SKM-1 (cell line): ENCODE data around the gene ITPR3.
"Not testable (repeated sequence)": the region's sequence is repeated elsewhere in the genome, so short reads cannot be mapped to it uniquely, and the experiment has no call there.

Source experiments
- DNase-seq: peaks from one replicate; lab custom pipeline; 2025; ENCODE audit not compliant: unreplicated experiment; lab: John Stamatoyannopoulos, UW

Gene ITPR3

DNA sequence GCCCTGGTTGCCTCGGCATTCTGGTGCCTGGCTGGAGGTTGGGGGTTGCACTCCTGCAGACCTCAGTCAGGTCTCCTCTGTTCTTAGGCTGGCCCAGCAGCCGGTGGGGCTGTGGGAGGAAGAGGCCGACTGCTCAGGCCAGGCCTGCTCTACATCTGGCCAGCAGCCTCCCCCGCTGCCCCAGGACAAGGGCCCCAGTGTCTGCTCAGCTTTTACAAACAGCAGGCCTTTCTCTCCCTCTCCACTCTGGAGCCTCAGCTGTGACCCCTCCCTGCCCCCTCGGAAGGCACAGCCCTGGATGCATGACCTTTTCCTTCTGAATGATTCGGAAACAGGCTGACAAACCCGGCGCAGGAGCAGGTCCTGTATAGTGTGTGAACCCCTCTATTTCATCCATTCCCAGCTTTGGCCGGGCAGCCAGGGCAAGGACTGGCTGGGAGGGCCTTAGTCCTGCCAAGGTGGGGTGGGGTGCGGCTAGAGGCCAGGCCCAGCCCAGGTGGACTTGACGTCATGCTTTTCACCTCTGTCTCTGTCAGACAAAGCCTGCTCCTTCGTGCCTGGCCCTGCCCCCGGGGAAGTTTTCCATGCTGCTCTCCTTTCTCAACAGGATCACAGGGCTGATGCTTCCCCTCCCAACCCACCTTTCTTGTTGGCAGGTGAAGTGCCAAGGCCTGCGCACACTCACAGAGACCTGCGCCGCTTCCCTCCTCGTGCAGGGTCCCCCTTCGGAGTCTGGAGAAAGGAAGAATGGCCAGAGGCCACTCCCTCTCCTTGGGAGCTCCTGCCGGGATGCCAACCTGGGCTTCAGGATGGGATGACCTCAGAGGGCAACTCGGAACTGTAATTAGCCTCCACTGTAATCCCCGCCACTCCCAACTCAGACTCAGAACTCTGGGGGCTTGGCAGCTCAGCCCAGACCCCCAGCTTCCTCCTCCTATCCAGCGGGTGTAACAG is 10.1 kb upstream of the ITPR3 start:
- no peak for DNase-seq

DNA sequence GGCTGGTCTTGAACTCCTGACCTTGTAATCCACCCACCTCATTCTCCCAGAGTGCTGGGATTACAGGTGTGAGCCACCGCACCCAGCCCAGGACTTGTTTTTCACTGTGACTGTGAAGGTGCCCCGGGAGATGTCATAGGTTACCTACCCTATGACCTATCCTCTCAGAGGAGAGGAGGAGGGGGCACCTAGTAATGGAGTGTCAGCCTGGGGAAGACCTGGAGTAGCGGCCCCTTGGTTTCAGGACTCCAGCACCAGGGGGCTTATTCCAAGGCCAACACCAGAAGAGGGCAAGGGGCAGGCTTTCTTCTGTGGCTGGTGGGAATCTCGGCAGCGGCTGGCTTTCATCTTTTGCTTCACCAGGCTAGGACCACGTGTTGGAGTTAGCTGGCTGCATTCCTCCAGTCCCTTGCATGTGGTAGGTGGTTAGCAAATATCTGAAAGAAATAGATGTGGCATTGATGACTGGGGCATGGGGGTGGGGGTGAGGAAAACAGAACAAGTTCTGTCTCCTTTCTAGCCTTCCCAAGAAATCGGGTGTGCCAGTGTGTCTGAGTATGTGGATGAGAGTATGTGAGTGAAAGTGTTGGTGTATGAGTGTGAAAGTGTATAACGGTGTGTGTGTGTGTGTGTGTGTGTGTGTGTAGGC is 7.9 kb upstream of the ITPR3 start:
- no peak for DNase-seq

DNA sequence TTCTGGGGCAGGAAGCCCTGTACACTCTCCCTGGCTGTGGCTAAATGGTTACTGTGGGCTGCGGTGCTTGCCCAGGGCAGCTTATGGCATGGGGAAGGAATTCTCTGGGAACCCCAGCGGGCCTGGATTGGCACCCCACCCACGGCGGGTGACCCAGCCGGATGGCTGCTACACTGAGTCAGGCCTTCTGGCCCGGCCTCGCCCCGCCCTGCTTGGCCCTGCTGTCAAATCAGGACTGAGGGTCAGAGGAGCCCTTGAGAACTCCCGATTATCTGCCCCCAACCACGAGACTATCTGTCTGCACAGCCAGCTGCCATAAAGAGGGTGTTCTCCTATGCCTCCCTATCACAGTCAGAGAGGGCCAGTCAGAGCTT is 7.3 kb upstream of the ITPR3 start:
- DNase-seq: no peak

DNA sequence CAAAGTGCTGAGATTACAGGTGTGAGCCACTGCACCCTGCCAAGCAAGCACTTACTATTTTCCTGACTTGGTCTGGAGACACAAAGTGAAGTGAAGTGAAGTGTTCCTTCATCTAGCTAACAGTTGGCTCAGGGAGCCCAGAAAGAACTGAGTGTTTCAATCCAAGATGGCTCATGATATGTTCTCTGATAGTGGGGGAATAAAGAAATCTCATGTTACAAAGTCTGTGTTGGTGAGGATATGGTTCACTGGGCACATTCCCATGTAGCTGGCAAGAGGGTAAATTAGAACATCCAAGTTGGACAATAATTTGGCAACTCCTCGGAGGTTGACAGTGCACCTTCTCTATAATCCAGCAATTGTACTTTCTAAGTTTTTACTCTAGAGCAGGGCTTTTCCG is 5.0 kb upstream of the ITPR3 start:
- DNase-seq: no peak

DNA sequence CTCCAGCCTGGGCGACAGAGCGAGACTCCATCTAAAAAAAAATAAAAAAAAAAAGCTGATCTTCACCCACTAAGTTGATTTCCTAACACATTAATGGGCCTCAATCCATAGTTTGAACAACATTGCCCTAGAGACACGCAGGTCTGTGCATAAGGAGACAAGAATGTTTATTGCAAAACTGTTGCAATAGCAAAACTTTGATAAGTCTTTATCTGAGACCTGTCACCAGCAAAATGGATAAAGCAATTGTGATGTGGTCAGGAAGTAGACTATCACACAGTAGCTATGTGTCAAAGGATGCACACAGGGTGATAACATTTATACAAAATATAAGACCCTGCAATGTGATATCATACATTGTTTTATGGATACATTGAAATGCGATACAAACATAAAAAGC is 4.2 kb upstream of the ITPR3 start:
- no peak for DNase-seq

DNA sequence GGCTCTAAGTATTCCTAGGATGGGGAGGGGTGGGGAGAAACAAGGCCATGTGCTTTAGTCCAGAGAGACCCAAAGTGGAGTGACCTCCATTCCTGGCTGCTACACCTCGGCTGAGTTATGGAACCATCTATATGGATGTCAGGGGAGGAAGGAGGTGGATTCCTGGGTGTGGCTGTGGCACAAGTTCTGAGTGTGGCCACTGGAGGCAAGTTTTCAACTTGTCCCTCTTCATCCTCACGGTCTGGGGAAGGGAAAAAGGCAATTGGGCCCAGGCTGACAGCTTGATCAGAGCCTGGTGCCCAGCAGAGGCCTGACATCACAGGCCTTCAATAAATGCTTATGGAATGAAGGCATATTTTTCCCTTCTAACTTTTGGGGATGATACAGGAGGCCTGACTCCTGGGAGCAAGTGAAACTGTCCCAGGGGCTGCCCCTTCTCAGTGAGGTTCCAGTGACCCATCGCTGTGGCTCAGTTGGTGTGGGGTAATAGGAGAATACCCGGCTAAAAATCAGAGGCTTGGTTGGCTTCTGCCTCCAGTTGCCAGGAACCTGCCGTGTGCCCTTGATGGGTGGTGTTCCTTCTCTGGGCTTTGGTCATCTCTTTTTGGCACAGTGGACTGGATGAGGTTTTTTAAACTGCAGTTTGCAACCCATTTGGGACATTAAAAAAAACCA is 1.8 kb upstream of the ITPR3 start:
- DNase-seq: no peak

DNA sequence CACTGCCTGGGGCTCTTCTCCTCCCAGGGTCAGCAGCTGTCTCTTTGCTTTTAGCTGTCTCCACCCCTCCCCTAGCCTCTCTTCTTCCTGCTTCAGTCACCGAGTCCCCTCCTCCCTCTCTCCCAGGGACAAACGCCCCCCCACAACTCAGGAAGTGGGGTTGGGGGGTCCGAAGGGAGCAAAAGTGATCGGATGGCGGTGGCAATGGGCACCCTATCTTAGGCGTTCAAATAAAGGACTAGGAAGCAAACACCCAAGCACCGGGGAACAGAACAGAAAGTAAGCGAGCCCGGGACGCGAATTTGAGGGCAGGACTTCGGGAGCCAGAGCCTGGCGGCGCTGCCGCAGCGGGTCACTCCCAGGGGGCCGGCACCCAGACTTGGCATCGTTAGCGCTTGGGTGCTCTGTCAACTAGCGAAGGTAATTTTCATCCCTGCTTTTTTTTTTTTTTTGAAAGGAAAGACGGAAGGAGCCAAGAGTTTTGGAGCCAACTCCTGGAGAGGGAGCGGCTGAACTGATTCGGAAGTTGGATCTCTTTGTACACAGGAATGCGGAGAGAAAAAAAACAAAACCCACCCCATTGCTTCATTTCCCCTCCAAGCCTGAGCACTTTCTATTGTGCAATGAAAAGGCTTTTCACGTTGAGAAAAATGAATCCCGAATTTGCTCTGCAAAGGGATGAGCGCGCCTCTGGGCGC is 815 bp upstream of the ITPR3 start:
- peak; percentile 32 for DNase-seq

DNA sequence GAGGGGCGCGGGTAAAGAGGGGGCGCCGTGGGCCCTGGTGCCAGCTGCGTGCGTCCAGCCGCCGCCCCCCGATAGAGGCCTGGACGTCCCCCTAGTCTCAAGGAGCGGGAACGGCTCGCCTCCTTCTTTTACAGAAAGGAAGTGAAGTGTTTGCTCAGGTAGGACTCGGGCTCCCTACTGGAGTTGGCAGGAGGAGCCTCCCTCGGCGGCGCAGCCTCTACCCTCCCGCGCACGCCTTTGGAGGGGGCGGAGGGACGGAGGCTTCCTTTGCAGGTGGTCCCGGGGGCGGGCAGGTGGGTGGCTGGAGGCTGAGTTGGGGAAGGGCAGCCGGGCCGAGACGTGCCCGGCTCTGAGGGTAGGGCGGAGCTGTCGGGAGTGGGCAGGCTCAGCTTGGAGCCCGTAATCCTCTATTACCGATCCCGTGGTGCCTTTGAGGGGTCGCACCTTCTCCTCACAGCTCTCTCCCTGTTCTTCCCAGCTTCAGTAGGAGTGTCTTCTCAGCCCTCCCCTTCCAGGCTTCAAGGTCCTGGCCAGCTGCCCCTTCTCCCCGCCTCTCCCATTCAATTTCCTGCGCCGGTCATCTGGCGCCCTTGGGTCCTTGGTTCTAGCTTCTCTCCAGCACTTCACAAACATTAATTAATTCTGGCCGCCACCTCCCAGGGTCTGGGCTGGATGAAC is 728 bp downstream of the ITPR3 start:
- DNase-seq: no peak

DNA sequence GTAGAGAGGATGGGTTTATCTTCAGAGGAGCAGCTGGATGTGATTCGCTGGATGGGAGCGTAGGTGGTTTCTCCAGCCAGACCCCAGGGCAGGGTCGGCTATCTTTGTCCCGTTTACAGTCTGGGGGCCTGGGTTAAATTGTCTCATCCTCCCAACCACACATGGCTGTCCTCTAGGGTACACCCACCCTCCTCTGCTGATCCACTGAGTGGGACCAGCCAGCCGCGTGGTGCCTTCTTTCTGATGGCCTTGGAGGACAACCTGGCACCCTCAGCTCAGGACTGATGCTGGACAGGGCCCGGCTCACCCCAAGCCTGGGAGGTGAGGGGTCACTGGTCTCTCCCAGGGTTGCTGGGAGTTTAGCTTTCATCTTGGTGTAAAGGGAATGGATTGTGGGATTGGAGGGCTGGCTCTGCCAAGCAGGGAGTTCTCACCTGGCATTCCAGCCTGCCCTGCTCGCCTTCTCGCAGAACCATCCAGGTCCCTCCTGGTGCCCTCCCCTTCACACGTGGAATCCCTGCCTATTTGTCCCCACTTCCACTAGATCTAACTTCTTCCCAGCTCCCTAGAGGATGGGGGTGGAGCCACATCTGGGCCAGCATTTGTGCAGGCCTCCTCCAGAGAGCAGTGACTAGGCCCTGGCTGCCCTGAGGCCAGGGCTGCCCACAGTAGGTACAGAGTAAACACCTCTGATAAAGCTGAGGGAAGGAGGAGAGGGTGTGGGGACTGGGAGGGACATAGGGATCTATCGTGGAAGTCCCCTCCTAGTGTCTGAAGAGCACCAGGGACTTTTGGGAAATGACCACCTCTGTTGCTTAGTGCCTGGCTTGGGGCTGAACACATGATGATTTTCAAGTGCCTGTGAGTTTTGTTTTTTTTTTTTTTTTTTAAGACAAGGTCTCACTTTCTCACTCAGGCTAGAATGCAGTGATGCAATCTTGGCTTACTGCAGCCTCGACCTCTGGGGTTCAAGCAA is 1.6 kb downstream of the ITPR3 start:
- DNase-seq: no peak

DNA sequence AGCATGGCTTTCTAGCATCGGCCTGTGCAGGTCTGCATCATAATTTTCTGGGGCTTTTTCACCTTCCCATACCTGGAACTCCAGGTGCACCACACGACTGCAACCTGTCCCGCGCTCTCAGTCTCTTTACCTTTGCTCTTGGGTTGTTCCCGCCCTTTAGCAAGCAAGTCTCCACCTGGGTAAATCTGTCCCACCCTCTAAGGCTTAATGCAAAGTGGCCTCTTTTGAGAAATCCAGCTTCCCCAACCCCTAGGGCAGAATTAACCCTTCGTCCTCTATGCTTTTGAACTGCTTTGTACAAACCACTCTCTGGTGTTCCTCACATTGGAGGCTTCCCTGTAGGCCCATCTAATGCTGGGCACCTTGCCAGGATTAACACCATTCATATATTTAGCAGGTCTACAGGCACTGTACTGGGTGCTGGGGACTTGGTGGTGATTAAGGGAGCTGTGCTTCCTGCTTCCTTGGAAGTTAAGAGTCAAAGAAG is 2.8 kb downstream of the ITPR3 start:
- no peak for DNase-seq

DNA sequence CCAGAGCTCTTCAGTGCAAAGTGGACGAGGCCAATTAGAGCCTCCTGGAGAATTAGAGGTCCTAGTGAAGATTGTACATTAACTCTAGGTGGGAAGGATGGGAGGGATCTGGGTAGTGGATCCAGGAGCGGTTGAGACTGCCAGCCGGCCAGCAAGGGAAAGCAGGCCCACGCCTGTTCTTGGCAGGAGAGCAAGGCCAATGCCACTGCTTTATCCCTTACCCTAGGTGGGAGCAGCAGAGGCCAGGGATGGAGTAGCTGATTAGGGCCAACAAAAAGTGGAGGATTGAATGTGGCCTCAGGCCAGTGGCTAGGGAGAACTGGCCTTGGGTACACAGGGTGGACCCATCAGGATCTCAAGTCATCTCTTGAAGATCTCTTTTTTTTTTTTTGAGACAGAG is 3.7 kb downstream of the ITPR3 start:
- DNase-seq: no peak

DNA sequence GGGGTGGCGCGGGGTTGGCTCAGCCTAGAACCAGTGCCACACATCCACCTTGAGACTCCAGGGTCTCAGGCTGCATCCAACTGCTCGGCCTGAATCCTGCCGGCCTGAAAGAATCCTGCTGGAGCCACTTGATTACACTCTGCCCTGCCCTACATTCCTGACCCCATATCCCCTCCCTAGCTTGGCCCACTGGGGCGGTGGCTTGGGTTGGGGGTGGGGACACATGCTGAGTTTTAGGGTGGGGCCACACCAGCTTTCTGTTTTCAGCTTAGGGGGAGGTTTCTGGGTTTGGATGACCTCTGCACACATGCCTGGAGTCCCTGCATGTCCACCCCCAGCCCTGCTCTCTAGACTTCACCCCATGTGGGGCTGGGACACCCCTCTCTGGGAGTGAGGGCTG is 6.8 kb downstream of the ITPR3 start:
- DNase-seq: no peak

DNA sequence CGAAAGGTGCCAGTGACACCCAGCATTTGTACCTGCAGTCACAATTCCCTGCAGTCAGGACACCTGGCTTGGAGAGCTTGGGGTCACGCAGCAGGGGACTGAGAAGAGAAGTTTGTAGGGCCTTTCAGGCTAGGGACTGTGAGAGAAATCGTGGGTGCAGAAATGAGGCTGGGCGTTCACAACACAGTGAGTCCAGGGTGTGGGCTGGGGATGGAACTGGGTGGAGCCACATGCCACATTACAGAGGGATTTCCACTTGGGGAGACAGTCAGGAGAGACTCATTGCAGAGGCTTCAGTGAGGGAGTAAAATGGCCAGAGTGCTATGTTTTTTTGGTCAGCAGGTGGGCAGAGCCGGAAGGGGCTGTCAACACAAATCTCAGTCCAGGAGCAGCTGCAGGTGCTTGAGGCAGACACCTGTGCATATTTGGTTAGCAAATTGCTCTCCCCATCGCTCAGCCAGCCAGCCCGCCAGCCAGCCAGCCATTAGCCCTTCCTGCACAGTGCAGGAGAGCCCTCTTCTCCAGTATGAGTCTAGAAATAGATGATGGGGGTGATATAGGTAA is 7.4 kb downstream of the ITPR3 start:
- DNase-seq: no peak

DNA sequence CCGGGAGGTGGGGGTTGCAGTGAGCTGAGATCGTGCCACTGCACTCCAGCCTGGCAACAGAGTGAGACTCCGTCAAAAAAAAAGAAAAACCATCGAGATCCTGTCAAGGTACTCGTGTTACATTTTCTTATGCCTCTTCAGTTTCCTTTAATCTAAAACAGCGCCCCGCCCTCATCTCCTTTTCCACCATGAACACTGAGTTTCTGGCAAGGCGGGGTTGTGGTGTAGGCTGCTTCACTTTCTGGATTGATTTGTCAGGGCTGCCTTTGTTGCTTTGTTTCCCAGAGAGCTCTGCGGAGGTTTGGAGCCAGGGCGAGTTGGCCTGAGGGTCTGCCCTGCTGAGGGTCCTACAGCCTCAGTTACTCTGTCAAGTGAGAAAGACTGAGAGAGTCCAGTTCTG is 8.9 kb downstream of the ITPR3 start:
- no peak for DNase-seq

DNA sequence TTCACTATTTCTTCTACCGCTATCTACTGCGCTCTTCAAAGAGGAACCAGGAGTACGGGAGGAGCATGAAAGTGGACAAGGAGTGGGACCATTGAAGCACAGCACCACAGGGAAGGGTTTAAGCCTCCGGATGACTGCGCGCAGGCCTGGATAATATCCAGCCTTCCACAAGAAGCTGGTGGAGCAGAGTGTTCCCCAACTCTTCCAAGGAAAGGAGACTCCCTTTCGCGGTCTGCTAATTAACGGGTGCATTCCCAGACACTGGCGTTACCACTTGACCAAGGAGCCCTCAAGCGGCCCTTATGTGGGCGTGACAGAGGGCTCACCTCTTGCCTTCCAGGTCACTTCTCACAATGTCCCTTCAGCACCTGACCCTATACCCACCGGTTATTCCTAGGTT is 10.4 kb downstream of the ITPR3 start:
- not testable (repeated sequence) for DNase-seq

DNA sequence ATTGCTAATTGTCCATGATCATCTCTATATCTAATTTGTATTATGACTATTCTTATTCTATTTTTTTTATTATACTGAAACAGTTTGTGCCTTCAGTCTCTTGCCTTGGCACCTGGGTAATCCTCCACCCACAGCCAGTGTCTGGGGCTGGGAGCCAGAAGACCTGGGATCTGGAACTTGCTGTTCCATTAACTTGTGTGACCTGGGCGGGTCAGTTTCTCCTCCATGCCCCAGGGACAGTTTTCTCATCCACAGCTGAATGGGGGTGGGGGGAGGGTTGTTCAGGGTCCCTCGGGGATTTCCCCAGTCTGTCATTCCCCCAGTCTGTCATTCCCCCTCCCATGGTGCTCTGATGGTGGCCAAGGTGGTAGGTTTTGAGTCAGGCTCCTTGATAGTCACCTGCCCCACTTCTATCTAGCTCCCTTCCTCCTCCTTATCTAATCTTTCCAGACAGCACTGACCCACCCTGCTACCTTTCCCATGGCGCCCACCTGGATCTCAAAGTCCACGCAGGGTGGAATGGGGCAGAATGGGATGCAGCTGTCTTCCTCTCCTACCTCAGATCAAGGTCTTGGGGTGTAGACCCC is 10.9 kb downstream of the ITPR3 start:
- no peak for DNase-seq

DNA sequence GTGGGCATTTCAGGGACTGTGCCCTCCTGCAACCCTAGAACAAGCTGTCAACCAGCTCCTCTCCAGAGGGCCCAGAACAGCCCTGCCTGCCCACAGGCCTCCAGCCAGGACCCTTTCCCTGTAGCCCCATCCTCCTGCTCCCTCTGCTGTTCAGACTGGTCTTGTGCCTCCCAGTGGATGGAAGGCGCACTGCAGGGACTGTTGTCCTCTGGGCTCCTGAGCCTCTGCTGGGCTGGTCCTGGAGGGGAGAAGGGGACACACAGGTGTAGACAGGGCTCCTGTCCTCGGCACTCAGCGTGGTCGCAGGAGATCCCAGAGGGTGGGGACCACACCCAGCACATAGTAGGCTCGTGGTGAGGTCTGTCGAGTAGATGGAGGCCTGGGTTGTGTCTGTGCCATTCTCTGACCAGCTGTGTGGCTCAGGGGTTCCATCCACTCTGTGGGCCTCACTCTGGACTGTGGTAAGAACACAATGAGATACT is 11.5 kb downstream of the ITPR3 start:
- no peak for DNase-seq

DNA sequence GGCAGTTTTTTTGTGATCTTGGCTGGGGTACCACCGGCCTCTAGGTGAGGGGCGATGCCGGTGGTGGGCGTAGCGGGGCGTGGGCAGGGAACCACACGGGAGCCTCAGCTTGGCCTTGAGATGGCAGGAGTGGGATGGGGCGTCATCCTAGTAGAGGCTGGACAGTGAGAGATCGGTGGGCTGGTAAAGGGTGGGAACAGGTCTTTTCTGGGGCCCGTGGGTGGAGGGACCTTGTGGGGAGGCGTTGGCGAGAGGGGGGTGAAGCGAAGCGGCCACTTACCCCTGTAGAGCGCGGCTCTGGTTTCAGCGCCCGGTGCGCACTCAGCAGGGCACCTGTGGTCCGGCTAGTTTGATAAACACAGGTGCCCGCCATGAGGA is 12.0 kb downstream of the ITPR3 start:
- no peak for DNase-seq
